ENCODE results near the gene GUCY2D.

GUCY2D gene

DNA sequence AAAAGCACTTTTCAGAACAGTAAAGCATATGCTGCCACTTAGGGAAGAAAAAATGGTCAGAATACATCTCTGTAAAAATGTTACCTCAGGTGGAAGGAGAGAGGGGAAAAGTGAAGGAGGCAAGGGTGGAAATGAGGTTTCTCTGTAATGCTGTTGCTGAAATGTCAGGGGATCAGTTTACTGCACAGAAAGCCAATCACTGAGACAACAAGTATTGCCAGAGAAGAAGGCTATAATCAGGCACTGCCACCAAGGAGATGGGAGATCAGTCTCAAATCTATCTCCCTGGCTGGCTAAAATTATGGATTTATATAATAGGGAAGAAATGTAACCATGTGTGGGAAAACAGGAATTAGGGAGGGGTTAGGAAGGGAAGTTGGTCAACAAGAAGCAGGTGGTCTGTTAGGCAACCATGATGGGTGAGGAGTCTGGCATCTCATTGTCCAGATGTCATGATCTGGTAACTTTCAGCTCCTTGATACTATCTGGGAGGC is 27.7 kb upstream of the GUCY2D start:
- H3K4me1 ChIP-seq (ENCODE audit: control insufficient read depth in 1 of 2, insufficient read depth in 1 of 2, low read depth in 1 of 2, low read length in 1 of 2) = peaks cover 7 to 13% of the 10 kb centered on the region in 2 experiments
- H3K27ac ChIP-seq = no peak overlapping the region
- H3K27me3 ChIP-seq = no peaks in the 10 kb centered on the region
- no peaks in the 10 kb centered on the region for H3K36me3 ChIP-seq
- H3K9me3 ChIP-seq = peaks cover 6% of the 10 kb centered on the region
- TF ChIP-seq, protein P1, sequence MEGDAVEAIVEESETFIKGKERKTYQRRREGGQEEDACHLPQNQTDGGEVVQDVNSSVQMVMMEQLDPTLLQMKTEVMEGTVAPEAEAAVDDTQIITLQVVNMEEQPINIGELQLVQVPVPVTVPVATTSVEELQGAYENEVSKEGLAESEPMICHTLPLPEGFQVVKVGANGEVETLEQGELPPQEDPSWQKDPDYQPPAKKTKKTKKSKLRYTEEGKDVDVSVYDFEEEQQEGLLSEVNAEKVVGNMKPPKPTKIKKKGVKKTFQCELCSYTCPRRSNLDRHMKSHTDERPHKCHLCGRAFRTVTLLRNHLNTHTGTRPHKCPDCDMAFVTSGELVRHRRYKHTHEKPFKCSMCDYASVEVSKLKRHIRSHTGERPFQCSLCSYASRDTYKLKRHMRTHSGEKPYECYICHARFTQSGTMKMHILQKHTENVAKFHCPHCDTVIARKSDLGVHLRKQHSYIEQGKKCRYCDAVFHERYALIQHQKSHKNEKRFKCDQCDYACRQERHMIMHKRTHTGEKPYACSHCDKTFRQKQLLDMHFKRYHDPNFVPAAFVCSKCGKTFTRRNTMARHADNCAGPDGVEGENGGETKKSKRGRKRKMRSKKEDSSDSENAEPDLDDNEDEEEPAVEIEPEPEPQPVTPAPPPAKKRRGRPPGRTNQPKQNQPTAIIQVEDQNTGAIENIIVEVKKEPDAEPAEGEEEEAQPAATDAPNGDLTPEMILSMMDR (IDR thresholded peaks at IDR 0.05) = no peak
- no peak overlapping the region for H3K4me3 ChIP-seq (ENCODE audit: low read depth in 1 of 2, low read length in 1 of 2)

DNA sequence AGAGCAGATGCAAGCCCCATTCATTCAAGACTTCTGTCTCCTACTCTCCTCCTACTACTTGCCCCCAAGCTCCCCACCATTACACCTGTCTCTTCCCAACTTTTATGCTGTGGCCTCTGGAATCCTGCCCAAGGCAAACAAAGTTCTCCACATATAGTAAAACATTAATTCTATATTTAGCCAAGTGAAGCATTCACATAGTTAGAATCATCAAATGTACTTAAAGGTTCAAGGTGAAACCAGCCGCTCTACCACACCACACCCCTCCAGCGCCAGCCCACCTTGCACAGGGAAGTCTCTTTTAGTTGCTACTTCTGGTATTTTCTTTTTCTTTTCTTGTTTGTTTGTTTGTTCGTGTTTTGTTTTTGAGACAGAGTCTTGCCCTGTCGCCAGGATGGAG is 25.4 kb upstream of the GUCY2D start:
- no peaks in the 10 kb centered on the region for H3K36me3 ChIP-seq
- no peaks in the 10 kb centered on the region for H3K4me1 ChIP-seq (ENCODE audit: control insufficient read depth in 1 of 2, insufficient read depth in 1 of 2, low read depth in 1 of 2, low read length in 1 of 2)
- H3K27me3 ChIP-seq = no peaks in the 10 kb centered on the region
- no peak overlapping the region for H3K4me3 ChIP-seq (ENCODE audit: low read depth in 1 of 2, low read length in 1 of 2)
- H3K27ac ChIP-seq = no peak overlapping the region
- TF ChIP-seq, protein P1 (IDR thresholded peaks at IDR 0.05) = no peak
- H3K9me3 ChIP-seq = peaks cover 6% of the 10 kb centered on the region

DNA sequence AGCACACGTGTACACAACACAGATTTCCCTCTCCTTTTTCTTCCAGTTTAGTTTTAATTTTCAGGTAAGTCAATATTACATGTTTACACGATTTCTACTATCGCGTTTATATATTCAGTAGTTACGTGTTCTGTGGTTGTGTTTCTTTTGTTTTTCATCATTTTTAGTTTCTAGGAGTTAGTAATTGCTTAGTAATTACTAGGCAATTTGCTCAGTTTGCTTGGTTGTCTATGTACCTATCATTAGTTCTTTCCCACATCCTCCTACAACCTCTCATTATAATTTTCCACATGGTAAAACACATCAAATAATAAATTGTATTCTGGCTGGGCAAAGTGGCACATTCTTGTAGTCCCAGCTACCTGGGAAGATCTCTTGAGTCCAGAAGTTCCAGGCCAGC is 24.6 kb upstream of the GUCY2D start:
- TF ChIP-seq, protein P1 (IDR thresholded peaks at IDR 0.05) = no peak
- H3K27ac ChIP-seq = no peak overlapping the region
- H3K4me3 ChIP-seq (ENCODE audit: low read depth in 1 of 2, low read length in 1 of 2) = no peak overlapping the region
- H3K36me3 ChIP-seq = no peaks in the 10 kb centered on the region
- H3K27me3 ChIP-seq = no peaks in the 10 kb centered on the region
- peaks cover 6% of the 10 kb centered on the region for H3K9me3 ChIP-seq
- H3K4me1 ChIP-seq (ENCODE audit: control insufficient read depth in 1 of 2, insufficient read depth in 1 of 2, low read depth in 1 of 2, low read length in 1 of 2) = no peaks in the 10 kb centered on the region

DNA sequence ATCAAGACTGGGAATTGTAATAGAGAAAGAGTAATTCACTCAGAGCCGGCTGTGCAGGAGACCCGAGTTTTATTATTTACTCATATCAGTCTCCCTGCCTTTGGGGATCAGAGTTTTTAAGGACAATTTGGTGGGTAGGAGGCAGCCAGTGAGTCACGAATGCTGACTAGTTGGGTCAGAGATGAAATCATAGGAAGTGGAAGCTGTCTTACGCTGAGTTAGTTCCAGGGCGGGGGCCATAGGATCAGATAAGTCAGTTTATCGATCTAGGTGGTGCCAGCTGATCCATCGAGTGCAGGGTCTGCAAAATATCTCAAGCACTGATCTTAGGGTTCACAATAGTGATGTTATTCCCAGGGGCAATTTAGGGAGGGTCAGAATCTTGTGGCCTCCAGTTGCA is 20.2 kb upstream of the GUCY2D start:
- no peak overlapping the region for H3K4me3 ChIP-seq (ENCODE audit: low read depth in 1 of 2, low read length in 1 of 2)
- TF ChIP-seq, protein P1 (IDR thresholded peaks at IDR 0.05) = no peak
- H3K27me3 ChIP-seq = no peaks in the 10 kb centered on the region
- H3K27ac ChIP-seq = no peak overlapping the region
- no peaks in the 10 kb centered on the region for H3K4me1 ChIP-seq (ENCODE audit: control insufficient read depth in 1 of 2, insufficient read depth in 1 of 2, low read depth in 1 of 2, low read length in 1 of 2)
- no peaks in the 10 kb centered on the region for H3K36me3 ChIP-seq
- H3K9me3 ChIP-seq = no peaks in the 10 kb centered on the region

DNA sequence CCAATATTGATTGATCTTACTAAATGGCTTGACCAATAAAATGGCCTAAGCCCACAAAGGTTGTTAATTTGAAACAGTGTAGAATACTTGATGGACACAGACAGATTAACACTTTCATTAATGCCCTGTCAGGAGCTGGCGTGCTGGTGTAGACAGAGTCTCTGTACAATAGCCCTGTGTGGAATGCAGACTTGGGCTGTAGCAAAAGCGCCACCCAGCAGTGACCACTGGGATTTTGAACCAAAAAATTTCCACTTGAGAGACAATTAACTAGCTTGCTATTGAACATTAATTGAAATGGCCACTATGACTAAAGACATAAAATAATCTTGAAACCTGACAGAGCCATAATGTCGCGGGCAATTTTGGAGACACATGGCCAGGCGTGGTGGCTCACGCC is 19.7 kb upstream of the GUCY2D start:
- H3K4me3 ChIP-seq (ENCODE audit: low read depth in 1 of 2, low read length in 1 of 2) = no peak overlapping the region
- H3K4me1 ChIP-seq (ENCODE audit: control insufficient read depth in 1 of 2, insufficient read depth in 1 of 2, low read depth in 1 of 2, low read length in 1 of 2) = no peaks in the 10 kb centered on the region
- TF ChIP-seq, protein P1 (IDR thresholded peaks at IDR 0.05) = no peak
- no peaks in the 10 kb centered on the region for H3K9me3 ChIP-seq
- H3K27ac ChIP-seq = no peak overlapping the region
- H3K27me3 ChIP-seq = no peaks in the 10 kb centered on the region
- H3K36me3 ChIP-seq = no peaks in the 10 kb centered on the region

DNA sequence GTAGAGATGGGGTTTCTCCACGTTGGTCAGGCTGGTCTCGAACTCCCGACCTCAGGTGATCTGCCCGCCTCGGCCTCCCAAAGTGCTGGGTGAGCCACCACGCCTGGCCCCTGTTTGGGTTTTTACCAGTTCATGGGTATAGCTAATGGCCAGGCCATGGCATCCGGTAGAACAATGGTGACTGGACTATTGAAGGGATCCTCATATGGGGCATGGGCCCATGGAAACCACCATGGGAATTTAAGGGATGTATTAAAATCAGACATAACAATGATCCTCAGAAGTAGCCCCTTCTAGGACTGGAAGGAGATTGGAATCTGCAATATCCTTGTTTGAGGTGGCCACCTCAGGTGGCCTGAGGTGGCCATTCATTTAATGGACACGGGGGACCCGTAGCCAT is 17.5 kb upstream of the GUCY2D start:
- Histone ChIP-seq H3K36me3 (no peaks in the 10 kb centered on the region), H3K27me3 (no peaks in the 10 kb centered on the region), H3K27ac (no peak overlapping the region), H3K4me1 (ENCODE audit: control insufficient read depth in 1 of 2, insufficient read depth in 1 of 2, low read depth in 1 of 2, low read length in 1 of 2) (peaks cover 8 to 11% of the 10 kb centered on the region in 2 experiments), H3K9me3 (no peaks in the 10 kb centered on the region), H3K4me3 (ENCODE audit: low read depth in 1 of 2, low read length in 1 of 2) (no peak overlapping the region)
- TF ChIP-seq, protein P1 (IDR thresholded peaks at IDR 0.05) = no peak

Measured in neutrophil (primary cell).